ENCODE data around the gene GBF1. TPM values are rescaled to one million over a fixed set of nuclear protein-coding genes. Genes with fewer than 3 reads are reported as not detected.

Gene GBF1
- total RNA-seq, 3 donors from 2014 or later = 51.9 to 67.8 (median 62.9) TPM

DNA sequence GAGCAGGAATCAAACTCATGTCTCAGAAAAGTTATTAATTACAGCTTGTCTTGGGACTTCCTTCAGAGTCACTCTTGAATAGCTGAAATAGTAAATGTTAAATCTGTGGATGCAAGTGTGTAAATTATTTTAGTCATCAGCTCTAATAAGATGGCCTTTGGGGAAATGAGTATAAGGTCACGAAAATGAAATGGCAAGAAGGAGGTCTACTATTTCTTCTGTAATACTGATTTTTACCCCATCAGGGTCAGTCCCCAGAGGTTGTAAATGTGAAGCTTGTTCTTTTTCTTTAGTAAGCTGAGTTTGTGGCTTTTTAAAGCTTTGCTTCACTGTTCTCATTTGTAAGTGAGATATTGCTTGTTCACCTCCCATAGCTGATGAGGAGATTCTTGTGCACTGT lies 63.9 kb downstream of the GBF1 start:
- DNase-seq (no peak), ATAC-seq (no peak)
- TF ChIP-seq, protein P1, sequence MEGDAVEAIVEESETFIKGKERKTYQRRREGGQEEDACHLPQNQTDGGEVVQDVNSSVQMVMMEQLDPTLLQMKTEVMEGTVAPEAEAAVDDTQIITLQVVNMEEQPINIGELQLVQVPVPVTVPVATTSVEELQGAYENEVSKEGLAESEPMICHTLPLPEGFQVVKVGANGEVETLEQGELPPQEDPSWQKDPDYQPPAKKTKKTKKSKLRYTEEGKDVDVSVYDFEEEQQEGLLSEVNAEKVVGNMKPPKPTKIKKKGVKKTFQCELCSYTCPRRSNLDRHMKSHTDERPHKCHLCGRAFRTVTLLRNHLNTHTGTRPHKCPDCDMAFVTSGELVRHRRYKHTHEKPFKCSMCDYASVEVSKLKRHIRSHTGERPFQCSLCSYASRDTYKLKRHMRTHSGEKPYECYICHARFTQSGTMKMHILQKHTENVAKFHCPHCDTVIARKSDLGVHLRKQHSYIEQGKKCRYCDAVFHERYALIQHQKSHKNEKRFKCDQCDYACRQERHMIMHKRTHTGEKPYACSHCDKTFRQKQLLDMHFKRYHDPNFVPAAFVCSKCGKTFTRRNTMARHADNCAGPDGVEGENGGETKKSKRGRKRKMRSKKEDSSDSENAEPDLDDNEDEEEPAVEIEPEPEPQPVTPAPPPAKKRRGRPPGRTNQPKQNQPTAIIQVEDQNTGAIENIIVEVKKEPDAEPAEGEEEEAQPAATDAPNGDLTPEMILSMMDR (IDR thresholded peaks at IDR 0.05) = no peak
- Histone ChIP-seq H3K4me3 (no peak overlapping the region), H3K36me3 (ENCODE audit: low read depth) (no peaks in the 10 kb centered on the region), H3K9me3 (no peaks in the 10 kb centered on the region), H3K4me1 (ENCODE audit: low read depth) (peaks cover 19% of the 10 kb centered on the region)
- intact Hi-C loops (cut with DNase I, micrococcal nuclease) = no loop called here

DNA sequence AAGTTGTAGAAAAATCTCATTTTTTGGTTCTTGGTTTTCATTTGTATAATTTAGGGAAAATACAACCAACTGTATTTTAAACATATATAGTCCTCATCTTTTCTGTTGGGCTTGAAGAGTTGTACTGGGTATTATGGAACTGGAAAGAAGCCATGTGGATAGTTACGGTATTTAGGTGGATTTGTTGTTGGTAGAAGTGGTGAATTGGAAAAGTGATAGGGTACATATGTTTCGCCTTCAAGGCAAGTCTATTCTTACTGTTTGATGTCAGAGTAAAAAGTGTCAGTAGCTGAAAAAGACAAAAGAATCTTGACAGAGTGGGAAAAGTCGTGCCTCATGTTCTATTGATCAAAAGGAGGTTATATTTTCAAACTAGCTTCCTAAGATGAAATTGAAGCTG lies 64.6 kb downstream of the GBF1 start:
- TF ChIP-seq, protein P1 (IDR thresholded peaks at IDR 0.05) = no peak
- Histone ChIP-seq H3K9me3 (no peaks in the 10 kb centered on the region), H3K36me3 (ENCODE audit: low read depth) (no peaks in the 10 kb centered on the region), H3K4me1 (ENCODE audit: low read depth) (peaks cover 19% of the 10 kb centered on the region), H3K4me3 (no peak overlapping the region)
- no peak for ATAC-seq
- no peak for DNase-seq
- intact Hi-C loops (cut with DNase I, micrococcal nuclease) = no loop called here

DNA sequence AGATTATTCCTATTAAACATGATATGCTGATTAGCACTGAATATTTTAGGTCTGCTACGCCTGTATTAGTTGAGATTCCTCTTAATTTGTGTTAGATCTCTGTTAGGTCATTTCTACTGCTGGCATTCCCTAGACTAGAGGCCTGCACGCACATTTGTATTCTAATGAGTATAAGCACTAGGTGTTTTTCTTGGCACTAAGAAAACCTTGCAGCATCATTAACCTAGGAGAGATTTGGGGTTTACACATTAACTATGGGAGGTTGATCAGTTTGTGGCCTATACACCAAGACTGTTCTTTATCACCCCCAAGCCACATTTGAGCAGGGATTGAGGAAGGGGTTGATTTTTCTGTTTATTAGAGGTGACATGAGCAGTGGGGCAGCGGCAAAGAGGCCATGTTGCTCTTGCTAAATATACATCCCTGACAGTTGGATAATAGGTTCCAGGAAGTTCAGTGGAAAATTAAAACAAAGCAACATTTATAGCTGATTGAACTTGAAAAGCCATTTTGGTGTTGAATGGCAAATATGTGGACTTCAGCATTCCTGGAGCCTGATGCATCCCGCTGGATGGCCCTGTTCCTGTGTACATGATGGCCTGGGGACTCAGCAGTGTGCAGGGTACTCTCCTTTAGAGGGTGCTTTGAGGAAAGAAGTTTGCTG lies 65.2 kb downstream of the GBF1 start:
- no peak overlapping the region for H3K4me3 ChIP-seq
- intact Hi-C loops (cut with DNase I, micrococcal nuclease) = no loop called here
- TF ChIP-seq, protein P1 (IDR thresholded peaks at IDR 0.05) = no peak
- ATAC-seq (peak; percentile 79), DNase-seq (no peak)
- no peaks in the 10 kb centered on the region for H3K36me3 ChIP-seq (ENCODE audit: low read depth)
- peaks cover 19% of the 10 kb centered on the region for H3K4me1 ChIP-seq (ENCODE audit: low read depth)
- H3K9me3 ChIP-seq = no peaks in the 10 kb centered on the region

GRCh38 chr10:102311025-102311420 lies 65.7 kb downstream of the GBF1 start:
- Histone ChIP-seq H3K9me3 (no peaks in the 10 kb centered on the region), H3K4me1 (ENCODE audit: low read depth) (peaks cover 19% of the 10 kb centered on the region), H3K36me3 (ENCODE audit: low read depth) (no peaks in the 10 kb centered on the region), H3K4me3 (no peak overlapping the region)
- ATAC-seq (peak; percentile 10), DNase-seq (no peak)
- TF ChIP-seq, protein P1 (IDR thresholded peaks at IDR 0.05) = no peak
- intact Hi-C loops (cut with DNase I, micrococcal nuclease) = no loop called here

DNA sequence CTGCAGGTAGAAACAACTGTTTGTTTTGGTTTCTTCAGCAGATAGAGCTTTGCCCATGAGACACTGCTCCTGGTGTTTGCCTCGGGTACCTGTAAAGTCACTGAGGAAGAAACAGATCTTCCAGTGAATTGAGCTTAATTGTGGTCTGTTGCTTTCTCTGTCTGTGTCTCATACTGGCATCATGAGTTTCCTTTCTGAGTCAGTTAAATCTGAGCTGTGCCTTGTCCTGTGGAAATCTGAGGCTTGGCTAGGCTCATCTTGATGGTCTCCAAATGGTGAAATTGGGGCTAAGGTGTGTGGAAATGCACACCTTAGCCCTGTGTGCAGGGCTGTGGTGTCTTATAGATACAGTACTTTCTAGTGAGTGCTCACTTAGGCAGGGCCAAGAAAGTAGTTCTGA lies 67.4 kb downstream of the GBF1 start:
- TF ChIP-seq, protein P1 (IDR thresholded peaks at IDR 0.05) = no peak
- intact Hi-C loops (cut with DNase I, micrococcal nuclease) = no loop called here
- no peak for DNase-seq
- H3K36me3 ChIP-seq (ENCODE audit: low read depth) = no peaks in the 10 kb centered on the region
- no peak for ATAC-seq
- H3K4me3 ChIP-seq = no peak overlapping the region
- peaks cover 19% of the 10 kb centered on the region for H3K4me1 ChIP-seq (ENCODE audit: low read depth)
- H3K9me3 ChIP-seq = no peaks in the 10 kb centered on the region
